HG02840 (cell line): ENCODE results near the gene NEK4.

Experiments used
- ATAC-seq: cut with Tn5 transposase; IDR thresholded peaks from one replicate; pipeline ENCODE4 v1.9.1; 2021; ENCODE audit warnings: mild to moderate bottlenecking, moderate library complexity, moderate number of reproducible peaks; ENCODE audit not compliant: unreplicated experiment, low FRiP score

The NEK4 gene

DNA sequence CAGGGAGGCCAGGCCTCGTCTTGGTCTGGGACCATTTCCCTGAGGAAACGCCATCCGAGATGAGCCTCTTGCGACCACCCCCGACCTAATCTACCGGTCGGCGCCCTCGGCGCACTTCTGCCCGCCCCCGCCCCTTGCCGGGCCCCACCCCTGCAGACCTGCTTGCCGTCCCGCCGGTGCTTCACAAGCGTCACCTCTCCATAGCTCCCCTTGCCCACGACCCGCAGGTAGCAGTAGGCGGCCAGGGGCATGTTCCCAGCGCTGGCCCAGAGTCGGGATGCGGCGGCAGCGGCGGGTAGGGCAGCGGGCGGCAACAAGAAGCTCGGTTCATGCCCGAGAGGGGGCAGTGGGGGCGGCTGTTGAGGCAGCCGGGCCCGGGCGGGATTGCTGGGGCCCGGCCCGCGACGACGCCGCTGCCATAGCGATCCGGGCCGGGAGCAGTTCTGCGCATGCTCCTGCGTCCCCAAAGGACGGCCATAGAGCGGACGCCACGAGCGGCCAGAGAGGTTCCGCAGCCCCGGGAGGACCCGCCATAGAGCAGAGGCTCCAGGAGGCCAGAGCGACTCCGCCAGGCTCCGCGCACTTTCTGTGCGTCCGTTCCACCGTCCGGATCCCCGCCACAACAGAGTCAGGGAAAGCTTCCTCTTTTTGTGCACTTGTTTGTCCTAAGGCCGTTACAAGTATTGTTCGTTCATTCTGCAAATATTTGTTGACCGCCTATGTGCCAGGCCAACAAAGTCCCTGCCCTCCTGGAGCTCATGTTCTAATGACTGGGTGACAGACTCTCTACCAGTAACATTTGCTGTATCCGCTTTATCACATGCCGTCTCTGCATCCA lies at the start of gene NEK4:
TSS of gene NEK4 (minus strand) at position 445 of the 838 bp plus-strand sequence. CDS start at position 251, 194 bp downstream.
- ATAC-seq = peak; percentile 94

DNA sequence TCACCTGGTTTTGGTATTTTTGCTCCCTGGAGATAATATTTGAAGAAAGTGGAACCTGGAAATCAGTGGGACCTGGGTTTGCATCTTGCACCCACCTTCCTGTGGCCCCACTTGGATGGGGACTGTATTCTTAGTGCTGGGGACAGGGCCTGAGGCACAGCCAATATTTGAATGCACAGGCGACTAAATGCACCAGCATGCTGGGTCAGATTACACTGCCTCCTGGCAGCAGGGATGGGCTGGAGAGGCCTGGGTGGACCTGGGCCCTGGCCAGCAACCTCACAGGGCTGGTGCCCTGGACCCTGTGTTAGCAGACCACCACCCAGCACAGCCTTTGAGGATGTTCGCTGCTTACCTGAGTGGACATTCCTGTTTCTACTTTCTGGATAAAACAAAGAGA lies 49.2 kb upstream of the NEK4 start:
- ATAC-seq = no peak

- no peak for ATAC-seq
Measured at GRCh38 chr3:52817860-52818259, 47.1 kb upstream of the NEK4 start.

DNA sequence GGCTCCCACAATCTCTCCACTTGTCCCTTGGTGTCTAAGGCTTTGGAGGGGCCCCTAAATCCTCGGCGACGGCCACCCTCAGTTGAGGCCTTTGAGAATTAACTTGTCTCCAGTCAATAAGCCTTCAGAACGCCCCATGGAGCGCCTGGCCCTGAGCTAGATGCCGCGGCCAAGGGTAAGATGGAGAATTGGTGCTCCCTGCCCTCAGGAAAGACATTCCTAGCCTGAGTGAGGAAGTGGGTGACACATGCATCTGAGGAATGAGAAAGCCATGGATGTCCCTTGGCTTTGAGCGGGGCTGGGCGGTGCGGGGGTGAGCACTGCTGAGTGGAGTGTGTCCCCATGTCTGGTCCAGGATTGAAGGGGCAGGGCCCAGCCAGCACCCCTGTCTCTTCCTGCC lies 46.5 kb upstream of the NEK4 start:
- no peak for ATAC-seq

DNA sequence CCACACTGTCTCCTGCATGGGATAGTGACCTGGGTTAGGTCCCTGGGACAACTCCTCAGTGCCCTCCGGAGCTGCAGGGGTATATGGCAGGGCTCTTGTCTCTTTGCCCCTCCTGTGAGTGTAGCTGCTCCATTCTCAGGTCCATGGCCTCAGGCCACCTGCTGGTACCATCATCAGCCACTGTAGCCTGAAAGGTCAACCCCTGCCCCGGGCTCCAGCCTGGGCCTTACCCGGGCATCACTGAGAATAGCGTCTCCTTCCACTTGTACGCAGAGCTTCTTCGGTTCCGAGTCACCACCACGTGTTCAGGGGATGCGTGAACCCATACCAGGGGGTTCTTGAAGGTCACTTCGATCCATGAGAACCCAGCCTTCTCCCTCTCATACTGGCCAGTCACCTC lies 45.9 kb upstream of the NEK4 start:
- no peak for ATAC-seq

- ATAC-seq = no peak
Measured at GRCh38 chr3:52816199-52816598, 45.5 kb upstream of the NEK4 start.

GRCh38 chr3:52813810-52814209 lies 43.1 kb upstream of the NEK4 start:
- ATAC-seq = no peak

GRCh38 chr3:52811452-52812011 lies 40.8 kb upstream of the NEK4 start:
- ATAC-seq = no peak

- ATAC-seq = no peak
Measured at GRCh38 chr3:52810923-52811322, 40.2 kb upstream of the NEK4 start.

DNA sequence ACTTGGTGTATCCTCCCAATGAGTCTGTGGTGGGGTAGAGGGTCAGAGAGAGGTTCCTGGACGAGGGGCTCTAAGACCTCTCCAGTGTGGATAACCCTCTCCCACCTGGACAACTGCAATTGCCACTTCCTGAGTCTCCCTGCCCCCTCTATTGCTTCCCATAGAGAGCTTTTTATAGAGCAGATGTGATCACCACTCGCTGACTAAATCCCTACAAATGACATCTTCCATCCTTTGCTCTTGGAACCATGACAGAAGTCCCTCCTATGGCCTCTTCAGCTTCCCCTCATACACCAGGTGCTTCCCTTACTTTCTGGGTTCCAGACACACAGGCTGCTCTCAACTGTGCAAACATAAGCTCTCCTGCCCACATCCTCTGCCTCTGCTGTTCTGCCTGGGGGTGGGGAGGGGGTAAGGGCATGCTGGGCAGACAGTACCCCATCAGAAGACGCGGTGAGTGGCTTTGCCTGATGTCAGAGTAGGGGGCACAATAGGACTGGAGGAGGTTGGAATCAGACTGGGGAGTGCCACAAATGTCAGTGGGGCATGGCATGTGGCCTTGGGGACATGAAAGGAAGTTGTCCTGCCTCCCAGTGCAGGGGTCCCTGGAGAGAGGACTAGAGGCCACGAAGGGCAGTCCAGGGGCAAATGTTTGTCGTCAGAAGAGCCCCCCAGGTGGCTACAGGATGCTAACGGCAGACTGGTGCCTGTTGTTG lies 39.1 kb upstream of the NEK4 start:
- ATAC-seq = no peak

DNA sequence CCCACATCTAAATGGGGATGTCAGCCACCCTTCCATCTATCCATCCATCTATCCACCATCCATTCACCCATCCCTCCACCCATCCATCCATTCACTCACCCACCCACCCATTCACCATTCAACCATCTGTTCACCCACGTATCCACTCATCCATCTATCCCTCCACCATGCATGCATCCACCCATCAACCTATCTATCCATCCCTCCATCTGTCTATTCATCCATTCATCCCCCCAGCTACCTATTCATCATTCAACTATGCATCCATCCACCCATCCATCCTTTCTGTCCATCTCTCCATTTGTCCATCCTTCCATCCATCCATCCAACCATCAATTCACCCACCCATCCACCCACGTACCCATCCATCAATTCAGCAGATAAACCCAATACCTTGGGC lies 38.4 kb upstream of the NEK4 start:
- ATAC-seq = no peak

GRCh38 chr3:52805270-52806039 lies 34.7 kb upstream of the NEK4 start:
- ATAC-seq = no peak

- no peak for ATAC-seq
Measured at GRCh38 chr3:52801839-52802238, 31.1 kb upstream of the NEK4 start.

GRCh38 chr3:52800079-52800478 lies 29.3 kb upstream of the NEK4 start:
- no peak for ATAC-seq

- ATAC-seq = no peak
Measured at GRCh38 chr3:52798978-52799476, 28.3 kb upstream of the NEK4 start.

DNA sequence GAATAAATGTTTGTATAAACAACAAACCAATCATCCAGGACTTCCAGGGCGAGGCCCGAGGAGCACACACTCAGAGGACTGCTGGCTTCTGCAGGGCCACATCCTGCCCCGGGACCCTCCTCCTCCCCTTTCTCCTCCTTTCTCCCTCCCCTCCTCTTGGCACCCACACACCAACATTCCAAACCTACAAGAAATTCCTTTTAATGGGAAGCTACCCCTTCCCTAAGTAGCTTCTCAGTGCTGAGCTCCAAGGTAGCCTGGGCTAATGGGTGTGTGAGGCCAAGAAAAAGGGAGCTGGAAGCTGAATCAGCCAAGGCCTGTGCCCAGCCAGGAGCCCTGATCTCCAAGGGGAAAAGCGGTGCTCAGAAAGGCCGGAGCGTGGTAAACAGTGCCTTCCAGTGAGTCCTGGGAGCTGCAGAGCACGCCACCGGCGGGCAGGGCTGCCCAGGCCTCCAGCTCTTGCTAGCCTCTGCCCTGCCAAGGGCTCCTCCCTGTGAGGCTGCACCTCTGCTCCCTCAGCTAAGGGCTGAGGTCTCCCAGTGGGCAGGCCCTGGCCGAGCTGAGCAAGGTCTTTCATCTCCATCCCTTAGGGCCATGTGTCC lies 27.7 kb upstream of the NEK4 start:
- ATAC-seq = no peak

- ATAC-seq = no peak
Measured at GRCh38 chr3:52796411-52796810, 25.7 kb upstream of the NEK4 start.

DNA sequence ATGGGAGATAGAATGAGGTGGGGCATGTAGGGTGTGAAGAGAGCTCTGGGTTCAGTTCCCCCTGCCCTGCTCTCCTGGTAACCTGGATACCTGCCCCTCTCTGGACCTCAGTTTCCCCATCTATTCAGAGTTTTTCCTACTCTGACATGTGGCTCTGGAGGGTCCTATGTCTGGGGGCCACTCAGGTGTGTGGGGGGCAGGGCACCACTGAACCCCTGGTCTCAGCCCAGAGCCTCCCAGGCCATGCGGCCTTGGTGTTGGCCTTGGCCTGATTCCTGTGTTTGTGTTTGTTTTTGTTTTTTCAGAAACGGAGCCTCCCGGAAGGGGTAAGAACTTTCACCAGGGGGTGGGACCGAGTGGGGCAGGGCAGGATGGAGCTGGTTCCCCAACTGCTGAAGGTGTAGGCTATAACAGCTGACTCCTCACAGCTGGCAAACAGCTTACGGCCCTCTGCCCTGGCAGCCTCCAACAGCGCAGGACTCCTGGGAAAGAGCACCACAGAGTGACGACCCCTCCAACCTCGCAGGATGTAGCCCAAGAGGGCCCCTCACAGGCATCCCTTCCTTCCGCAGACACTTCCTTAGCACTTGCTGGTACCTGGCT lies 24.7 kb upstream of the NEK4 start:
- ATAC-seq = no peak

- ATAC-seq = no peak
Measured at GRCh38 chr3:52794612-52795099, 23.9 kb upstream of the NEK4 start, which contains the start of gene ITIH3. ITIH3 (plus strand) TSS chr3:52794796; CDS start chr3:52794804, 8 bp downstream.
